HG02885 (cell line): ENCODE measurements around the gene RPL6.

ENCODE experiments used
- ATAC-seq: cut with Tn5 transposase; IDR thresholded peaks from one replicate; pipeline ENCODE4 v1.9.1; 2021; ENCODE audit warnings: mild to moderate bottlenecking; ENCODE audit not compliant: unreplicated experiment, poor library complexity

The RPL6 gene

GRCh38 chr12:112381406-112381882 lies 28.0 kb downstream of the RPL6 start:
- peak; percentile 48 for ATAC-seq

- ATAC-seq: no peak
Measured at GRCh38 chr12:112380663-112381405, 28.6 kb downstream of the RPL6 start.

GRCh38 chr12:112375105-112375504 lies 34.3 kb downstream of the RPL6 start:
- no peak for ATAC-seq

GRCh38 chr12:112374166-112374740 lies 35.2 kb downstream of the RPL6 start:
- ATAC-seq: no peak

GRCh38 chr12:112370868-112371510 lies 38.4 kb downstream of the RPL6 start:
- no peak for ATAC-seq

- no peak for ATAC-seq
Measured at GRCh38 chr12:112370199-112370598, 39.2 kb downstream of the RPL6 start.

- ATAC-seq: no peak
Measured at GRCh38 chr12:112368856-112369255, 40.5 kb downstream of the RPL6 start.

GRCh38 chr12:112367965-112368364 lies 41.4 kb downstream of the RPL6 start:
- ATAC-seq: no peak

GRCh38 chr12:112362310-112362709 lies 47.1 kb downstream of the RPL6 start:
- no peak for ATAC-seq

- no peak for ATAC-seq
Measured at GRCh38 chr12:112361271-112361670, 48.1 kb downstream of the RPL6 start.

GRCh38 chr12:112359290-112359689 lies 50.1 kb downstream of the RPL6 start:
- ATAC-seq: no peak

- no peak for ATAC-seq
Measured at GRCh38 chr12:112357214-112357613, 52.2 kb downstream of the RPL6 start.
